GM19025 (cell line): ENCODE results near the gene NMNAT3.

Experiments used
- ATAC-seq: cut with Tn5 transposase; IDR thresholded peaks from one replicate; pipeline ENCODE4 v1.9.1; 2021; ENCODE audit warnings: mild to moderate bottlenecking, low read depth, moderate library complexity; ENCODE audit not compliant: unreplicated experiment

The NMNAT3 gene

GRCh38 chr3:139676108-139676507 lies 1.7 kb downstream of the NMNAT3 start:
- no peak for ATAC-seq

DNA sequence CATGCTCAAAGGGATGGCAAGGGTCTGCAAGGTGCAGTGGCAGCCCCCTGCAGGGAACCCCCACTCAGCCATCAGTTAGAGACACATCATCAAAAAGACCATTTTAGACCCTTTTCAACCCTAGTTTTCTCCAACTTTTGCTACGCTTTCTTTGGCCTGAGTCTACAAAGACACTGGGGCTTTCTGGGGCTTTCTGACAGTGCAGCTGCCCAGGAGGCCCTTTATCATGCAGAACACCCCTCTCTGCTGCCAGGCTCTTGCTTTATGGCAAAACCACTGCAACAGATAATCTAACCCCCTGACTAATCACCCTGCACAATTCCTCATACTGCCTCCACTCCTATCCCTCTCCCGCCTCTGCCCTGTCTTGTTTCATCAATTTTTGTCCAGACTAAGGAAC lies 2.4 kb downstream of the NMNAT3 start:
- no peak for ATAC-seq

- ATAC-seq = no peak
Measured at GRCh38 chr3:139674571-139675260, 3.1 kb downstream of the NMNAT3 start.

GRCh38 chr3:139672884-139673283 lies 4.9 kb downstream of the NMNAT3 start:
- ATAC-seq = no peak

GRCh38 chr3:139671863-139672646 lies 5.7 kb downstream of the NMNAT3 start:
- no peak for ATAC-seq

DNA sequence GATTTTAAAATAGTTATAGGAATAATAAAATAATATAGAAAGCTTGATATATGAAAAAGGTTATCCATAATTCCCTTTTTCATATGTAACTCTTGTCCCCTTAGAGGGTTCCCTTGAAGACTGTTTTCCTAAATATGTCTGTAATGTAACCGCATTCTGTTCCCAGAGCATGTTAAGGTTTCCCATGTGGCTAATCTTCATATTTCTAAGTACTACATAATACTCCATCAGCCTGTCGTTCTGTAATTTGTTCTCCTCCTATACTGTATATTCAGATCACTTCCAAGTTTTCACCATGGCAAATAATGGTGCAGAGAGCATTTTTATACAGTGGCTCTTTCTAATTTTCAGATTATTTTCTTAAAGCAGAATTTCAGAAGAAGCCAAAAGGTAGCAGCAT lies 6.7 kb downstream of the NMNAT3 start:
- ATAC-seq = no peak

DNA sequence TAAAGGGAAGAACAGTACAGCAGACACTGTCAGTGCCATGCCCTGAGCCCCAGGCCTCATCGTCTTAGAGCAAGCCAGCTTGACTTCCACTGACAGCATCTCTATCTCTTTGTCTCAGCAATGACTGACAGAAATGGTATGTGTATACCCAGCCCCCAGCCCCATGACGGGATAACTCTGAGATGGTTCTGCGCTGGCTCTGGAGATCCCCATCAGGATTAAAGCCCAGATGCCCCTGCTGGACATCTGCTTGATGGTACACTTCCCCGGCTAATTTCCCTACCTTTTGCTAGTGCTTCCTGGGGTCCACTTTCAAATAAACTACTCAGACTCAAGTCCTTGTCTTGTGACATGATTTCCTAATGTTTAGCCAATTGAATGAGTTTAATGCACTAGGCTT lies 7.6 kb downstream of the NMNAT3 start:
- ATAC-seq = no peak

- no peak for ATAC-seq
Measured at GRCh38 chr3:139668332-139668731, 9.4 kb downstream of the NMNAT3 start.

DNA sequence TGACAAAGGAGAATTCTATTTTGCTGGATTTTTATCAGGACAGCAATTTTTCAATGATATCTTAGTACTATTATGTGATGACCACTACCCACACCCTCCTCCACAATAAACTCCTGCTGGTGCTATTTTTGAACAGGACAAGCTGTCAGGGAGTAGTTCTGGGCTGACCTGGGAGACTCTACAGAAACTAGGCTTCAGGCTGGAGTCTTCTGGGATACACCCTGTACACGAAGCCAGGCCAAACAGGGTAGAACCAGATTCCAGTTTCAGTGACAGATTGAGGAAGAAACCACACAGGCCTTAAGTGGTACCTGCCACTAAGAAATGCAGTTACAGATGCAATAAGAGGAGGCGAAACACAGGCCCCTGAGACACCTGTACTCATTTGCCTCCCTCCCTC lies 12.8 kb downstream of the NMNAT3 start:
- no peak for ATAC-seq

DNA sequence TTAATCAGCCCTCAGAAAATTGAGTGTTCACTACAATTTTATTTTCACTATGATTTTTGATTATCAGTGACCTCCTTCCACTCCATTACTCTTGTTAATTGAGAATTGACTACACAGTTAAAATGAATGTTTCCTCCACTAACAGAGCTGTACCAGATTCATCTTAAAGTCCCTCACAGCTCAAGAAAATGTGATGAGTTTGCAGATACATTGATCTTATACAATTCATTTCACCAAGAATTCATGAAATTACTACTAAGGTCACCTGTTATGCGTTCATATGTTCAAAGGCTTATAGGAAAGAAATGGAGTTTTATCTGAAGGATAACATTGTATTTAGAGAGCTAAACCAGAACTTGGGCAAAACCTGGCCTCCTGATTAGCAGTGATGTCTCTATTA lies 17.5 kb downstream of the NMNAT3 start:
- ATAC-seq = no peak

GRCh38 chr3:139659511-139659910 lies 18.3 kb downstream of the NMNAT3 start:
- ATAC-seq = no peak

DNA sequence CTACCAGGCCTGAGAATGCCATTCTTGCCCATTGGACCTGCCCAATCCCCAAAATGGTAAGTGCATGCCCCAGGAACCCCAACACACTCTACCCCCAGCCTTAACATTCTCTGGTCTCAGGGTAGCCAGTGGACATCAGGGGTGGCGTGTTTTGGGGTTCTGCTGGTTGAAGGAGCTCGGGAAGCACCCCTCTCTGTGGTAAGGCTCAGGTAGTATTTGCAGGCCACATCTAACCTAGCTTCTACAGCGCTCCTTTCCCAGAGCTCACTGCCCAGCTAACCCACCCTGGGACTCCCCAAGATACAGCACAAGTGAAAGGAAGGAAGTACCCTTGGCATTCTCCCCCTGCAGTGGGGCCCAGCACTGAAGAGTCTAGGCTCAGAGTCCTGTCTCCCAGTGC lies 19.8 kb downstream of the NMNAT3 start:
- ATAC-seq = no peak

- ATAC-seq = no peak
Measured at GRCh38 chr3:139657434-139657833, 20.3 kb downstream of the NMNAT3 start.

- ATAC-seq = no peak
Measured at GRCh38 chr3:139655909-139656595, 21.7 kb downstream of the NMNAT3 start.

DNA sequence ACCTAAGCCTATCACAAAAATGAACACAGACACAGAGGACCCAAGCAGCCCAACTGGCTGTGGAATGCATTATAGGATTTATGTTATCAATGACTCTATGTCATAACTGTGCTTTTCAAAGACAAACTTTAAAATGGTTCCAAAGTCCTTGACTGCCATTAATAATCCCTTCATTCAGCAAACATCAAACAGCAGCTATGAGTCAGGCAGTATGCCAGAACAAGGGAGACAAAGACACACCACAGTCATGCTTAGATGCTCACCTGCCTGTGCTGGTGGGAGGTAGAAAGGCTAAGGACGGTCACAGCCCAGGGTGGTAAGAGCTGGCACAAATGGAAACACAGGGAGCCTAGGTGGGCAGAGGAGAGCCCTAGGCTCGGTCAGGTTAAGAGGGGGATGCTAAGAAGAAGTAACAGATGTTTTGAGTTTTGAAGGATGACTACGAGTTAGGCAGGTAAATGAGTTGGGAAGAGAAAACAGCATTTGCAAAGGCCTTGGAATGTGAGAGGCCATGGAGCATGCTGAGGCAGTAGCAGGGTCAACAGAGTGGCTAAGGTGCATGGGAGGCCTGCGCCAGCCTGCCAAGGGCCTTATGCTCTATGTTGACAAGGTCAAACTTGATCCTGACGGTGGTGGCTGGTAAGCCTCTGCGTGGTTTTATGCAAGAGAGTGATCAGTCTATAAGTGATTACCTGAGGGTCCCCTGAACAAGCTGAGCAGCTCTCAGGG lies 23.0 kb downstream of the NMNAT3 start:
- ATAC-seq = no peak

- no peak for ATAC-seq
Measured at GRCh38 chr3:139653582-139653981, 24.2 kb downstream of the NMNAT3 start.

DNA sequence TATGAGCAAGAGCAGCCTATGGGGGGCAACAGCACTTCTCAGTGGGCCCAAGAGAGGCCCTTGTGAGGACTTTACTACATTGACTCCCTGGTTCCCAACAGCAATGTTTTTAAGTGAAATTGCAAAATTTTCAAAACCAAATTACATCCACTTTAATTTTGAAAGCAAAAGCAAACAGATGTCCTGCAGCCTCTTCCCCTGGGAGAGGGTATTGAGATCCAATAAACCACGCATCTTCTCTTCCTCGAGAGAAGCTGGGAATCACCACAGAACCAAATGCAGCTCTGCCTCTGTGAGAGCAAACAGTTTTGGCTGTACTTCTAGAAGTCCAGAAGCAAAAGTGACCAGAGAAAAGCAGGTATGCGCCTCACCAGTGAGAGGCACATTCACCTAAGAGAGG lies 25.2 kb downstream of the NMNAT3 start:
- no peak for ATAC-seq

GRCh38 chr3:139647866-139648435 lies 29.8 kb downstream of the NMNAT3 start:
- no peak for ATAC-seq

- ATAC-seq = no peak
Measured at GRCh38 chr3:139646512-139646911, 31.3 kb downstream of the NMNAT3 start.

- ATAC-seq = no peak
Measured at GRCh38 chr3:139642996-139643395, 34.8 kb downstream of the NMNAT3 start.

GRCh38 chr3:139640456-139640855 lies 37.3 kb downstream of the NMNAT3 start:
- no peak for ATAC-seq
